NCI-H128 (cell line): ENCODE data around the gene SRP68.
"Not testable (repeated sequence)": the region's sequence is repeated elsewhere in the genome, so short reads cannot be mapped to it uniquely, and the experiment has no call there.

Experiments used
- DNase-seq: peaks from one replicate; lab custom pipeline; 2025; ENCODE audit not compliant: unreplicated experiment; lab: John Stamatoyannopoulos, UW

SRP68 gene

DNA sequence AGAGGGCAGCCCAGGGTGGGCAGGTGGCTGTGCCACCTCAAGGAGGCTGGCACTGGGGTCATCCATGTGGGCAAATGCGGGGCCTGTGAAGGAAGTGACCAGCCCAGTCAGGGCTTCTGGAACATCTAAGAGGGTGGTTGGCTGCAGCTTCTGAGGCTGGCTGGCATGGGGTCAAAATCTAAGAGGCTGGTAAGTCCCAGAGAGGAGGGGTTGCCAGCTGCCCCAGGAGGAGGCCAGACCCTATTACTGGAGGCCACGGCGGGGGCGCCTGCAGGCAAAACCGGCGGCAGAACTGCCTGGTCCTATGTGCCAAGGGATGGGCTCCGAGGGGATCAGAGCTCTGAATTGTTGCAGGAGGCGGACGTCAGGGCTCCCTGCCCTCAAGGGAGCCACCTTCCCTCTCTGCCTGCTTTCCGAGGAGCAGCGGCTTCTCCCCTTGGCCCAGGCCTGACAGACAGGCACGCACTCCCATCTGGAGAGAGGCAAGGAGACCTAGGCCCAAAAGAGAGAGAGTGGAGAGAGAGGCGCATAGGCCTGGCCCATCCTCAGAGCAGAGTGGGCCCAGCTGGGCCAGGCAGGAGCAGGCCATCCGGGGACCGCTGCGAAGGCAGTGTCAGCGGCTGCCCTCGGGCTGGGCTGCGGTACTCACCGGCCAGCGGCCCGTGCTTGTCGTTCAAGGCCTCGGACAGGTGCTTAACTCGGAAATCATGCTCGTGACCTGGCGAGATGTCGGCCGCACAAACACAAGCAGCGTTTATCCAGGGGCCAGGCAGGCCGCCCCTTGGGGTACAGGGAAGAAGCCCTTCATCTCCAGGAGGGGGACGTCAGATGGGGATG lies 17.6 kb upstream of the SRP68 start:
- DNase-seq, result no peak

GRCh38 chr17:76088868-76089576 lies 16.7 kb upstream of the SRP68 start:
- no peak for DNase-seq

DNA sequence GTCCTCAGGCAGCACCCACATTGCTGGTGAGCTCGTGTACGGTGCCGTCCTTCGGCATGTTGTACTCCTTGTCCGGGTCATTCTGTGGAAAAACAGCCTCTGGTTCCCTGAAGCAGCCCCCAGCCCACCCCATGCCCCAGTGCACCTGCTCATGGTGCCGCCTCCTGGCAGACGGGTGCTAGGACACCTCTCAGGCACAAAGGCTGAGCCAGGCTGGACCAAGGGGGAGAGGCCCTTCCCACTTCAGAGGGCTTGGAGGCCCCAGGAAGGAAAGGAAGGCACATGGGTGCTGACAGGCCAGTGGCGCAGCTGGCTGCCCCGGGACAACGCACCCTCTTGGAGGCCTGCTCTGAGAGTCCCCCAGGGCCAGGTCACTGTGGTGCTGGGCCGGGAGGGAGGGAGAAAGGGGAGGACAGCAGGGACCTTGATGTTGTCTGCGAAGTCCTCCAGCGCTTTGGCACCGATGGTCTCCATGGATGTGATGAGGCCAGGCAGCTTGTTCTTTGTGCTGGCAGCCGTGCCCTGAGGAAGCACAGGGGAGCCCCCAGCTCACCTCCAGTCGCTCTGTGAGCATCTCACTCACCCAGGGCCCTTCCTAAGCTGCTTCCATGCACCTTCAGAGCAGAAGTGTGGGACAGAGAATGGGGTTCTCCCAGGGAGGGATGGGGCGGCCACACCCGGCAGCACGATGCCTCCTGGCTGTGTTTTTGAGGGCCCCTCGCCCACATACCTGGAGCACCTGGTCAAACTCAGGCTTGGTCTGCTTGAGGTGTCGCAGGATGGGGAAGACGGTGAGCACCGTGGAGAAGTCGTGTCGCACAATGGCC lies 15.9 kb upstream of the SRP68 start:
- DNase-seq, result no peak

DNA sequence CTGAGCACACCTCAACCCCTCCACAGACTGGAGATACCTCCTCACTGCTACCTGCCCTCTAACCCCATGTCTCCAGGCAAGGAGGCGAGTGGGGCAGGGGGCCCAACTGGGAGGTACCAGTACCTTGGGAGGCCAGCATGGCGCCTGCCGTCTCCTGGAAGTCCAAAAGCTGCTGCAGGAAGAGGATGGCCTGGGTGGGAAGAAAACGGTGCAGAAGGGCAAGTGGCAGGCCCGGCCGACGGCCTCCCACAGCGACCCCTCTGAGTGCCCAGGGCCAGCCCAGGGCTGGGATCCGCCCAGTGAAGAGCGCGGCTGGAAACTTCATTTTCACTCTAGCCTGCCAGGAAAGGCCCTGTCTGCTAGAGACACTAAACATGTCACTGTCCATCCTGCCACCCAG lies 15.2 kb upstream of the SRP68 start:
- DNase-seq, result no peak

DNA sequence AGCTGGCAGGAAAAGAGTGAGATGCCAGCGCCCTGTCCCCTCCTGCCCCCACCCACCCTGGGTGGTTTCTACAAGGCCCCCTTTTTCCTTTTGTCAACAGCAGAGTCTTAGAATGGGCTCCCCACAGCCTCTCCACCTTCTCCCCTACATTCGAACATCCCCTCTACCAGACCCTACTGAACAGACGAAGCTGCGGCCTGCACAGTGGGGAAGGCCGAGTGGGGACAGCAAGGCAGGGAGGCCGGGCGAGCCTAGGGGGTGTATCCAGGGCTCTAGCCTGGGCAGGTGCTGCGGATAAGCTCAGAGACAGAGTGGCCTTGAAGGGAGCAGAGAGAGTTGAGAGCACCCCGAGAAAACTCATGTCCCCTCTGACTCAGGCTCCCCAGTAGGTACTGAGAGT lies 14.1 kb upstream of the SRP68 start:
- no peak for DNase-seq

DNA sequence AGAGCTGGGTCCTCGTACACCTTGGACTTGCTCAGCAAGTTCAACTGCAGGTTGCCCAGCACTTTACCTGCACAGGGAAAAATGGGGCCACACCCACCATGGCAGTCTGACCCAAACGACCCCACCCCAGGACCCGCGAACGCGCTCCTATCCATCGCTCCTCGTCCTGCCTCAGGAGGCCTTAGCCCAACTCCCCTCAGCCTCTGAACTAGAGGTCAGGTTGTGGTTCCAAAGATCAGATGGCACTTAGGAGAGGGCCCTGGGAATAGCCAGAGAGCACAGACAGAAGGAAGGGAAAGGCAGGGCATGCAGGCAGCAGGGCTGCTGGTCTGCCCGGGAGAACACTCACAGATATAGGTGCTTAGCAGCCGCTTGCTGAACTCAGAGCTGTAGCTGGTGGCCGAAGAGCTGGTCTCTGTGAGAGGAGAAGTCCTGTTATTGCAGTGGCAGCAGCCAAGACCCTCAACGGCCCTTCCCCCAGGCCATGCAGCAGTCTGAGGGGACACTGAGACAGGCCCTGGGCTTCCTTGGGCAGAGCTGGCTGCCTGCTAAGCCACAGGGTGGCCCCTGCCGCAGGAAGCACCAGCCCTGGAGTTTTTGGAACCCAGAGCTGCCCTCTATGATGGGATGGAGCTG lies 13.5 kb upstream of the SRP68 start:
- no peak for DNase-seq

DNA sequence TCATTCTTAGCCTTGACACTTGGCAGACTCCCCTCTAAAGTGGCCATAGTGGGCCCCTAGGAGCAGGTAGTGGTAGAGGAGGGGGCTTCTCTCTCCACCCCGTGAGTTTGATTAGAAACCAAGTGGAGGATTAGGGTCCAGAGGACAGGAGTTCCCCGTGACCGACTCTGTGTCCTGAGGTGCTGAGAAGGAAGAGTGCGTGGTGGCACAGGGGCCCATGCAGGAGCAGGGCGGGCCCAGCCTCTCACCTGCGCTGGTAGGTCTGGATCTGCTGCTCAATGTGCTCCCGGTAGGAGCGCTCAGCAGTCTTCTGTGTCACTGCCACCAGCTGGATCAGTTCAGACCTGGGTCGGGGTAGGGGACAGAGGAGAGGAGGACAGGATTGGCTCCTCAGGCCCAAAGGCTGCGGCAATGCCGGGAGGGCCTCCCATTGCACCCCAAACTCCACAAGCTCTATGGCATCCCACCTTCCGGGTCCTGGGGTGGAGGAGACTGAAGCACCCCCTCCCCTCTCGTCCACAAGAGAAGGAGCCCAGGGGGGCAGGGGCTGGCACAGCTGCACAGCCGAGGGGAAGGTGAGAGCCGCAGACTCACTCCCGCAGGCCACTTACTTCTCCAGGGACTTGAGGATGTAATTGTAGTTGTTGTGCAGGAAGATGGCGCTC lies 12.9 kb upstream of the SRP68 start:
- DNase-seq, result no peak

GRCh38 chr17:76083536-76084182 lies 11.3 kb upstream of the SRP68 start:
- DNase-seq, result no peak

GRCh38 chr17:76082326-76083251 lies 10.3 kb upstream of the SRP68 start:
- no peak for DNase-seq

GRCh38 chr17:76081295-76082210 lies 9.2 kb upstream of the SRP68 start:
- DNase-seq, result no peak

GRCh38 chr17:76080768-76081287 lies 8.5 kb upstream of the SRP68 start:
- no peak for DNase-seq

GRCh38 chr17:76079956-76080767 lies 7.8 kb upstream of the SRP68 start:
- no peak for DNase-seq

DNA sequence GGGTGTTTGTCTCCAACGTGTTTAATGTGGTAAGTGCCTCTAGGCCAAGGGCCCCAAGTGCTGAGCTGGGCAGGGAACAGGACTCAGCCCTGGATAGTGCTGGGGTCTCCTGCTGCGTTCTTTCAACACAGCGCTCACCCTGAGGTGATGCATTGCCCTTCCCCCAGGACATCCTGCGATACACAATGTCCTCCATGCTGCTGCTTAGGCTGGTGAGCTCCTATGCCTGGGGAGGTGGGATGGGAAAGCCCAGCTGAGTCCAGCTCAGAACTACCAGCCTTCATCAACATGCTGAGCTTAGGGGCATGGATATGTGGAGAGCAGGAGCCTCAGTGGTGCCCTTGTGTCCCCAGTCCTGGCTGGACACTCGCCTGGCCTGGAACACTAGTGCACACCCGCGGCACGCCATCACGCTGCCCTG lies 7.2 kb upstream of the SRP68 start:
- DNase-seq, result no peak

- no peak for DNase-seq
Measured at GRCh38 chr17:76078860-76079534, 6.7 kb upstream of the SRP68 start, which contains the start of gene ZACN. Gene ZACN, plus strand, starts transcription at chr17:76079182. Its CDS starts 83 bp downstream, at chr17:76079265.

DNA sequence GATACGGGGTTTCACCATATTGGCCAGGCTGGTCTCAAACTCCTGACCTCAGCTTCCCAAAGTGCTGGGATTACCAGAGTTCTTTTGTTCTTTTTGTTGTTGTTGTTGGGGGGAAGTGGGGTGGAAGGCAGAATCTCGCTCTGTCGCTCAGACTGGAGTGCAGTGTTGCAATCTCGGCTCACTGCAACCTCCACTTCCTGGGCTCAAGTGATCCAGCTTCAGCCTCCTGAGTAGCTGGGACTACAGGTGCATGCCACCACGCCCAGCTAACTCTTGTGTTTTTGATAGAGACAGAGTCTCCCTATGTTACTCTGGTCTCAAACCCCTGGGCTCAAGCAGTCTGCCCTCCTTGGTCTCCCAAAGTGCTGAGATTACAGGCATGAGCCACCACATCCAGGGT lies 6.1 kb upstream of the SRP68 start:
- not testable (repeated sequence) for DNase-seq

GRCh38 chr17:76077584-76078110 lies 5.3 kb upstream of the SRP68 start:
- no peak for DNase-seq
